ENCODE data around the gene PPFIBP2.

Gene PPFIBP2

DNA sequence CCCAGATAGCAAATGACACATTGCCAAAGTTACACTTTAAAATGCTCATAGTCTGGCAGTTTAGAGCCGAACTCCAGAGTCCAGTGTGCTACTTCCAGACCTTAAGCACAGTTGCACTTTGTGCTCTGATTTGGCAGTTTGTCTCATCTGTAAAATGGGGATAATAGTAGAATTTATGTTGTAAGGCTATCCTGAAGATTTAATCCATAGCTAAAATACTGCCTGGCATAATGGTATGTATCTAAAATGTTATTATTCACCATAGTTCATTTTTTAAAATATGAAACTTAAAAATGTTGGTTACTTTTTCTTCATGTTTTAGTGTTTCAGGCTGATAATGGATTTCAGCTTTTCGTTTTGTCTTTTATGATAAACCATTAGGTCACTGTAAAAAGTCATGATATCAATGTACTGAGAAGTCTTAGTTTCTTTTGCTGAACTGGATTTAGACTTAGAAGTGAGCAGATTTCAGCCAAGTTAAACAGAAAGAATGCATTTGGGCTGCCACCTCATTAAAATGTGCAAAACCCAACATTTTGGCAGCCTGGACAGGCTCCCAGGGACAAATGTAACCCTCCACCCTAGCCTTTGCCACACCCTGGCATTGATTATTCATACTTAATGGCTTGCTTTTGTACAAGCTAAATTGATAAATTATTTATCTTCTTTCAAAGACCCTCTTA is 27.6 kb upstream of the PPFIBP2 start:
- no peak overlapping the region for H3K9ac ChIP-seq (ENCODE audit: low read depth in 1 of 2, low read length in 2 of 2)
- H3K27ac ChIP-seq (ENCODE audit: low read depth in 2 of 2, low read length in 2 of 2) = no peak overlapping the region
- peak overlapping the region; percentile 55 to 72 for H3K4me3 ChIP-seq (ENCODE audit: low read length in 2 of 2)

DNA sequence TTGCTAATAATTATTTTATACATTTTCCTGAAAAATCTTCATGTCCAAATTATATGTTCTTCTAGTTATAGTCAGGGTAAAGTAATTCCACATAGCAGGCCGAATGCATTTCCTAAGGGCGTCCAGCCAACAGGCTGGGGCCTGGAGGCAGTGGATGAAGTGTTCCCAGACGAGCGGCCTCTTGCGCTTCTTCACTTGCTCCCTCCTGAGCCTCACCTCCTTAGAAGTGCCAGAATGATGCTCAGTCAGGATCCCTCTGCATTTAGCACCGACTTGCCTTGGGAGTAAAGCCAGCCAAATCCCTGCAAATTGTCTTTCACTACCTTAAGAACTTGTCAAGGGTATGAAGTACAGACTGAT is 27.0 kb upstream of the PPFIBP2 start:
- no peaks in the 10 kb centered on the region for H3K36me3 ChIP-seq (ENCODE audit: control insufficient read depth in 2 of 2, insufficient read depth in 2 of 2, low read length in 2 of 2)
- H3K9me3 ChIP-seq (ENCODE audit: control insufficient read depth in 2 of 2, low read length in 2 of 2) = no peaks in the 10 kb centered on the region
- peak overlapping the region; percentile 11 to 72 for H3K4me3 ChIP-seq (ENCODE audit: low read length in 2 of 2)
- no peaks in the 10 kb centered on the region for H3K27me3 ChIP-seq (ENCODE audit: control insufficient read depth in 2 of 2, insufficient read depth in 2 of 2, low read length in 2 of 2)
- no peaks in the 10 kb centered on the region for H3K4me1 ChIP-seq (ENCODE audit: control insufficient read depth in 2 of 2, insufficient read depth in 2 of 2, low read length in 2 of 2)
- H3K27ac ChIP-seq (ENCODE audit: low read depth in 2 of 2, low read length in 2 of 2) = no peak overlapping the region
- no peak overlapping the region for H3K9ac ChIP-seq (ENCODE audit: low read depth in 1 of 2, low read length in 2 of 2)

More for the DNA sequence above, 27.6 kb upstream of the PPFIBP2 start:
- Histone ChIP-seq H3K36me3 (ENCODE audit: control insufficient read depth in 2 of 2, insufficient read depth in 2 of 2, low read length in 2 of 2) (no peaks in the 10 kb centered on the region), H3K4me1 (ENCODE audit: control insufficient read depth in 2 of 2, insufficient read depth in 2 of 2, low read length in 2 of 2) (no peaks in the 10 kb centered on the region), H3K9me3 (ENCODE audit: control insufficient read depth in 2 of 2, low read length in 2 of 2) (no peaks in the 10 kb centered on the region), H3K27me3 (ENCODE audit: control insufficient read depth in 2 of 2, insufficient read depth in 2 of 2, low read length in 2 of 2) (no peaks in the 10 kb centered on the region)

DNA sequence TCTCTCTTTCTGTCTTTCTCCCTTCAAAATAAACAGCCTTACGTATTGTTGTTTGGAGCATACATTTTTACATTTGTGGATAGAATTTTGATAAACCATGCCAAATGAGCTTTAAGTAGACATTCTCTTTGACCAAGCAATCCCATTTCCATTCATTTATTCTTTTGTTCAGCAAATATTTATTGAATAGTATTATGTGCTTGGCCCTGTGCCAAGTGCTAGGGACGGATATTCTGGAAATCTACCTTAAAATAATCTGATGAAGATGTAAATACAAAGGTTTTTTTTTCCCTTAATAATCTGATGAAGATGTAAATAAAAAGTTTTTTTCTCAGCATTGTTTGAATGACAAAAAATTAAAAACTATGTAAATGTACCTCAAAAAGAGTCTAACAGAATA is 26.4 kb upstream of the PPFIBP2 start:
- Histone ChIP-seq H3K36me3 (ENCODE audit: control insufficient read depth in 2 of 2, insufficient read depth in 2 of 2, low read length in 2 of 2) (no peaks in the 10 kb centered on the region), H3K4me3 (ENCODE audit: low read length in 2 of 2) (peak overlapping the region; percentile 11 to 72), H3K27ac (ENCODE audit: low read depth in 2 of 2, low read length in 2 of 2) (no peak overlapping the region), H3K9me3 (ENCODE audit: control insufficient read depth in 2 of 2, low read length in 2 of 2) (no peaks in the 10 kb centered on the region), H3K27me3 (ENCODE audit: control insufficient read depth in 2 of 2, insufficient read depth in 2 of 2, low read length in 2 of 2) (no peaks in the 10 kb centered on the region), H3K4me1 (ENCODE audit: control insufficient read depth in 2 of 2, insufficient read depth in 2 of 2, low read length in 2 of 2) (no peaks in the 10 kb centered on the region), H3K9ac (ENCODE audit: low read depth in 1 of 2, low read length in 2 of 2) (no peak overlapping the region)

DNA sequence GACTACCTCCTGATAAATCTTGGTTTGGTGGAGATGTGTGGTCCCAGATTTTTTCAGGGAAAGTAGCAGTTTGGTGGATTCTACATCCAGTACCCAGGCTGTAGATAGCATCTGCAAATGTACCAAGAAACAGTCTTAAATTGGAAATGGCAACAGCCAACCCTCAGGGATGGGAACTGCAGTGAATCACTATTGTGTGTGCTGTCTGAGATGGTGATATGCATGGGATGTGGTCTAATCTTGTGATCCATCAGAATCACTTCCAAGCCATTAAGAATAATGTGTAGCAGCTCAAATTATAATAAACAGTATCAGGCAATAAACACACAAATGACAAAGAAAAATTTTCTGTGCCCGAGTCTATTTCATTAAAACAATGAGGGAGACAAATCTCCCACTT is 25.1 kb upstream of the PPFIBP2 start:
- Histone ChIP-seq H3K27ac (ENCODE audit: low read depth in 2 of 2, low read length in 2 of 2) (no peak overlapping the region), H3K4me1 (ENCODE audit: control insufficient read depth in 2 of 2, insufficient read depth in 2 of 2, low read length in 2 of 2) (no peaks in the 10 kb centered on the region), H3K4me3 (ENCODE audit: low read length in 2 of 2) (no peak overlapping the region), H3K27me3 (ENCODE audit: control insufficient read depth in 2 of 2, insufficient read depth in 2 of 2, low read length in 2 of 2) (no peaks in the 10 kb centered on the region), H3K9ac (ENCODE audit: low read depth in 1 of 2, low read length in 2 of 2) (no peak overlapping the region), H3K36me3 (ENCODE audit: control insufficient read depth in 2 of 2, insufficient read depth in 2 of 2, low read length in 2 of 2) (no peaks in the 10 kb centered on the region), H3K9me3 (ENCODE audit: control insufficient read depth in 2 of 2, low read length in 2 of 2) (no peaks in the 10 kb centered on the region)

DNA sequence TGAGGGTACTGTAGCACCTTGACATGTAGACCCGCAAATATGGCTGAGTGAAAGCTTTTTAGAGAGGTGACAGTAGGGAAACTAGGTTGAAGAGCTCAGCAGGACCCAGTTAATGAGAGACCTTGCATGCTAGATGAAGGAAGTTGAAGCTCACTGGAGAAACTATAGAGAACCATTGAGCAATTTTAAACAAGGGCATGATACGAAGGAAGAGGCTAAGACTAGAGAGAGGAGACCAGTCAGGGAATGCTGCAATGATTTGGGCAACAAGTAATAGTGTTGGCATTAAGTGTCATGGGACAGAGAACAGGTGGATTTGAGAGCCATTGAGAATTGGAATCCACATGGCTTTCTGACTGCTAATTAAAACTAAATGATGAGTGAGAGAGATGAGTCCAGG is 24.4 kb upstream of the PPFIBP2 start:
- H3K9ac ChIP-seq (ENCODE audit: low read depth in 1 of 2, low read length in 2 of 2) = no peak overlapping the region
- H3K9me3 ChIP-seq (ENCODE audit: control insufficient read depth in 2 of 2, low read length in 2 of 2) = no peaks in the 10 kb centered on the region
- H3K27ac ChIP-seq (ENCODE audit: low read depth in 2 of 2, low read length in 2 of 2) = no peak overlapping the region
- peaks cover 0 to 2% of the 10 kb centered on the region in 2 donors for H3K4me1 ChIP-seq (ENCODE audit: control insufficient read depth in 2 of 2, insufficient read depth in 2 of 2, low read length in 2 of 2)
- no peaks in the 10 kb centered on the region for H3K36me3 ChIP-seq (ENCODE audit: control insufficient read depth in 2 of 2, insufficient read depth in 2 of 2, low read length in 2 of 2)
- H3K4me3 ChIP-seq (ENCODE audit: low read length in 2 of 2) = no peak overlapping the region
- H3K27me3 ChIP-seq (ENCODE audit: control insufficient read depth in 2 of 2, insufficient read depth in 2 of 2, low read length in 2 of 2) = no peaks in the 10 kb centered on the region

DNA sequence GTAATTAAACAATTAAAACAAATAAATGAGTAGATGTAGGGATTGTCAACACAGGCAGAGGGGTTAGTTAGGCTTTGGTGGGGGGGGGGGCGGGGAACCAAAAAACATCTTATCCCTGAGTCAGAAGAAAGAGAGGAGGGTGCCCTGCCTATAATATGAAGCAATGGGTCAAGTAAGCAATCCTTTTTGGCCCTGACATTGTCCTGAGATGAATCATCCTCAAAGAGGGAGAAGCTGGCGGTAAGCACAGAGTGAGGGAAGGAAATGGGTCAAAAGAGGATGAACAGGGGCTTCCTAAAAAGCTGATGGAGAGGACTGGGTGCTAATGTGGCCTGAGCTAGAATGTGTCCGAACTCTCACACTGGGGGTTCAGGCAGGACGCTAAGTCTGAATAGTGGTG is 23.7 kb upstream of the PPFIBP2 start:
- no peak overlapping the region for H3K9ac ChIP-seq (ENCODE audit: low read depth in 1 of 2, low read length in 2 of 2)
- H3K27ac ChIP-seq (ENCODE audit: low read depth in 2 of 2, low read length in 2 of 2) = no peak overlapping the region
- no peaks in the 10 kb centered on the region for H3K27me3 ChIP-seq (ENCODE audit: control insufficient read depth in 2 of 2, insufficient read depth in 2 of 2, low read length in 2 of 2)
- no peaks in the 10 kb centered on the region for H3K9me3 ChIP-seq (ENCODE audit: control insufficient read depth in 2 of 2, low read length in 2 of 2)
- no peaks in the 10 kb centered on the region for H3K36me3 ChIP-seq (ENCODE audit: control insufficient read depth in 2 of 2, insufficient read depth in 2 of 2, low read length in 2 of 2)
- no peak overlapping the region for H3K4me3 ChIP-seq (ENCODE audit: low read length in 2 of 2)
- H3K4me1 ChIP-seq (ENCODE audit: control insufficient read depth in 2 of 2, insufficient read depth in 2 of 2, low read length in 2 of 2) = peaks cover 0 to 4% of the 10 kb centered on the region in 2 donors

DNA sequence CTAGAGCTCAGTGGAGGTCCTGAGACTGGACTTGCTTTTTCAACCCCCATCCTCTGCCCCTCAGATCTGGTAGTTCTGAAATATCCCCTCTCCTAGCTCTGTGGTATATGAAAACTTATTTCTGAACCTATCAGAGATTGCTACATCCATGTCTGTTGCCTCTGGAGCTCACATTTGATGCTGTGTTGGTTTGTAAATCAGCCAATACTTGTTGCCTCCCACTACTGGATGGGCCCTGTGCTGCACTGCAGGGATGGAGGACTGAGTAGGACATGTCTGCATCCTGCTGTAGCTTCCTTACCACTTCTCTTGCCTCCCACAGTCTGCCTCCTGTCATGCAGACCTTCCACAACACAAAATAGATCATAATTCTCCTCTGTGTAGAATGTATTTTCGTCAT is 23.3 kb upstream of the PPFIBP2 start:
- no peak overlapping the region for H3K4me3 ChIP-seq (ENCODE audit: low read length in 2 of 2)
- H3K27ac ChIP-seq (ENCODE audit: low read depth in 2 of 2, low read length in 2 of 2) = no peak overlapping the region
- H3K36me3 ChIP-seq (ENCODE audit: control insufficient read depth in 2 of 2, insufficient read depth in 2 of 2, low read length in 2 of 2) = no peaks in the 10 kb centered on the region
- H3K9me3 ChIP-seq (ENCODE audit: control insufficient read depth in 2 of 2, low read length in 2 of 2) = no peaks in the 10 kb centered on the region
- H3K27me3 ChIP-seq (ENCODE audit: control insufficient read depth in 2 of 2, insufficient read depth in 2 of 2, low read length in 2 of 2) = no peaks in the 10 kb centered on the region
- H3K4me1 ChIP-seq (ENCODE audit: control insufficient read depth in 2 of 2, insufficient read depth in 2 of 2, low read length in 2 of 2) = peaks cover under 1 to 4% of the 10 kb centered on the region in 2 donors
- H3K9ac ChIP-seq (ENCODE audit: low read depth in 1 of 2, low read length in 2 of 2) = no peak overlapping the region

DNA sequence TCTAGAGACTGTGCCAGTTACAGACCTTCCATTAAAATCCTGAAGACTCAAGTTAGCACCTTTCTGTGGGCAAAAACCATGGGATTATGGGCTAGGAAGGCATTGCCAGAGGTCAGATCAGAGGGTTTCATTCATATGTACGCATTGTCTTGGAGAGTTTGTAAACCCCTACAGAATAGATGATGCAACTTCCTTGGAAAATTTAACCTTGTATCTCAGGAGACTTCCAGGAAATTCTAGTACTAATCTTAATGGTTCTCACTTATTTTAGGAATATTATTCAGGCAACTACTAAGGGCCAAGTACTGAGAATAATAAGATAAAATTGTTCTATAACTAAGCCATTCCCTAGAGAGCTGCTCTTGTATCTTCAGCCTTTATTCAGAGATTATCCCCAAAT is 21.5 kb upstream of the PPFIBP2 start:
- H3K4me1 ChIP-seq (ENCODE audit: control insufficient read depth in 2 of 2, insufficient read depth in 2 of 2, low read length in 2 of 2) = peaks cover 3 to 4% of the 10 kb centered on the region in 2 donors
- H3K4me3 ChIP-seq (ENCODE audit: low read length in 2 of 2) = no peak overlapping the region
- H3K27ac ChIP-seq (ENCODE audit: low read depth in 2 of 2, low read length in 2 of 2) = no peak overlapping the region
- no peak overlapping the region for H3K9ac ChIP-seq (ENCODE audit: low read depth in 1 of 2, low read length in 2 of 2)
- no peaks in the 10 kb centered on the region for H3K9me3 ChIP-seq (ENCODE audit: control insufficient read depth in 2 of 2, low read length in 2 of 2)
- no peaks in the 10 kb centered on the region for H3K36me3 ChIP-seq (ENCODE audit: control insufficient read depth in 2 of 2, insufficient read depth in 2 of 2, low read length in 2 of 2)
- H3K27me3 ChIP-seq (ENCODE audit: control insufficient read depth in 2 of 2, insufficient read depth in 2 of 2, low read length in 2 of 2) = no peaks in the 10 kb centered on the region

DNA sequence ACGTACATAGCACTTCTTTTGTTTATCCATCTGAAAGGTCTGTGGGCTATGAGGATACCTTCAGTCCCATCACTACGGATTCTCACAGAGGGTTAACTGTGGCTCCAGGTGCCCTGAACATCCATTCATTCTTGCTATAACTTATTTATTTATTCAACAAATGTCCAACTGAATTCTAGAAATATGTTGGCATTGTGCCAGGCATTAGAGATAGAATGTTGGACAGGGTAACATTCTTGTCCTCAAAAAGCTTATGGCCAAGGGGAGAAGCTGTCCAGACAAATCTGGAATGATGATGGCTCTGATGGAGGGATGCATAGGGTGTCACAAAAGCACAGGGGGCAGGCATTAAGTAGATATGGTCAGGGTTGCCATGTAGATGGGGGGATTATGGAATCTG is 20.1 kb upstream of the PPFIBP2 start:
- no peaks in the 10 kb centered on the region for H3K27me3 ChIP-seq (ENCODE audit: control insufficient read depth in 2 of 2, insufficient read depth in 2 of 2, low read length in 2 of 2)
- no peak overlapping the region for H3K9ac ChIP-seq (ENCODE audit: low read depth in 1 of 2, low read length in 2 of 2)
- H3K27ac ChIP-seq (ENCODE audit: low read depth in 2 of 2, low read length in 2 of 2) = no peak overlapping the region
- peaks cover 3 to 4% of the 10 kb centered on the region in 2 donors for H3K4me1 ChIP-seq (ENCODE audit: control insufficient read depth in 2 of 2, insufficient read depth in 2 of 2, low read length in 2 of 2)
- no peaks in the 10 kb centered on the region for H3K9me3 ChIP-seq (ENCODE audit: control insufficient read depth in 2 of 2, low read length in 2 of 2)
- H3K4me3 ChIP-seq (ENCODE audit: low read length in 2 of 2) = no peak overlapping the region
- H3K36me3 ChIP-seq (ENCODE audit: control insufficient read depth in 2 of 2, insufficient read depth in 2 of 2, low read length in 2 of 2) = no peaks in the 10 kb centered on the region

DNA sequence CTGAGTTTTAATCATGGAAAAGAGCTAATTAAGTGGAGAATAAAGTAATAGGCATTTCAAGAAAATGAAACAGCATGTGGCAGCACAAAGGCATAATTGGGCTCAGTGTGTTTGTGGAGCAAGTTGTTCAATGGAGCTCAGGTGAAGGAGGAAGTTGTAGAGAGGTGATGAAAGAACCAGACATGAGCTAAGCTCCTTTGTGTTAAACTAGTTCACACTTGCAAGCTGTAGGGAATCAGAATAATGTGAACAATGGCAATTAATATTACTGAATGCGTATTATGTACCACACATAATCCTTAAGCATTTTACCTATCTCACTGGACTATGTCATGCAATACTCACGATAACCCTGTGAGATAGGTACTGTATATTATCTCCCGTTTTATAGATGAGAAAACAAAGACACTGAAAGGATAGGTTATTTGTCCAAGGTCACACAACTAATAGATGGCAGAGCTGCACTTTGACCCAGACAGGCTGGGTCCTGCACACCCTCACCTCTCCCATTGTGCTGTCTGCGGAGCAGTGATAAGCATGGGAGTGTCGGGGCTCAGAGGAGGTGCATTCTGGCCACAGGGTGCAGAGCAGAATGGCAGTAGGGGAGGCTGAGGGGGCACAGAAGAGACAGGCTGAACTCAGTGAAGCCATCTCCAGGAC is 19.6 kb upstream of the PPFIBP2 start:
- Histone ChIP-seq H3K4me1 (ENCODE audit: control insufficient read depth in 2 of 2, insufficient read depth in 2 of 2, low read length in 2 of 2) (peaks cover 3 to 4% of the 10 kb centered on the region in 2 donors), H3K4me3 (ENCODE audit: low read length in 2 of 2) (no peak overlapping the region), H3K9me3 (ENCODE audit: control insufficient read depth in 2 of 2, low read length in 2 of 2) (no peaks in the 10 kb centered on the region), H3K36me3 (ENCODE audit: control insufficient read depth in 2 of 2, insufficient read depth in 2 of 2, low read length in 2 of 2) (no peaks in the 10 kb centered on the region), H3K9ac (ENCODE audit: low read depth in 1 of 2, low read length in 2 of 2) (no peak overlapping the region), H3K27me3 (ENCODE audit: control insufficient read depth in 2 of 2, insufficient read depth in 2 of 2, low read length in 2 of 2) (no peaks in the 10 kb centered on the region), H3K27ac (ENCODE audit: low read depth in 2 of 2, low read length in 2 of 2) (no peak overlapping the region)

Data from mucosa of rectum (tissue), 2 donors.